ENCODE results near the gene NOTO. TPM values are rescaled to one million over a fixed set of nuclear protein-coding genes. Genes with fewer than 3 reads are reported as not detected.

NOTO gene
- polyA plus RNA-seq, 1 donor (not counting 4 experiments of a cell fraction or from before 2014, with no cell fraction given), result not detected

DNA sequence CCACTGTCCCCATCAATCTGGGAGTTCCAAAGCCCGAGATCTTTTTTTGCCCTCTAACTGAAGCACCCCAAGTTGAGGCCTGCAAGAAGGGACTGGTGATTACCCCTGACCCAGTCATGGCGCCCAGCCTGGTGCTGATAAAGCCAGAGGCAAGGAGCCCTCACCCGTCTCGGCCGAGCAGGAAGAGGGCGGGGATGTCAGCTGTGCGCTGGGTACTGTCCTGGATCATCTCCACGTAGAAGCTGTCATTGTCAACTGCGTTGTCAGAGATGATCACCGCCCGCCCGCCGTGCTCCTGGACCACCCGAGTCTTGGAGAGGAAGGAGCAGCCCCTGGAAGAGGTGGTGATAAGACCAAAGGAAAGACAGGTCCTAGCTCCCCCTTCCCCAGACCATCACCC lies 26.3 kb downstream of the NOTO start:
- Histone ChIP-seq H3K9me3 (ENCODE audit: control insufficient read depth, low read depth, low read length) (no peaks in the 10 kb centered on the region), H3K9me1 (ENCODE audit: control insufficient read depth, extremely low read depth, insufficient read depth, low read length) (no peaks in the 10 kb centered on the region), H3K27me3 (ENCODE audit: control insufficient read depth, extremely low read depth, insufficient read depth, low read length) (no peaks in the 10 kb centered on the region), H3K4me2 (ENCODE audit: control insufficient read depth, extremely low read depth, insufficient read depth, low read depth, low read length) (no peak overlapping the region), H2AFZ (ENCODE audit: control insufficient read depth, low read length) (no peak overlapping the region), H3K79me2 (ENCODE audit: control insufficient read depth, insufficient read depth, low read length) (no peaks in the 10 kb centered on the region), H3K4me1 (ENCODE audit: control insufficient read depth, extremely low read depth, insufficient read depth, low read length) (peaks cover 7% of the 10 kb centered on the region), H3K27ac (ENCODE audit: control insufficient read depth, insufficient read depth, low read length) (no peak overlapping the region), H3K4me3 (ENCODE audit: control insufficient read depth in 2 of 3, extremely low read depth in 1 of 3, insufficient read depth in 2 of 3, low read depth in 1 of 3, low read length in 3 of 3) (no peak overlapping the region), H4K20me1 (ENCODE audit: control insufficient read depth, extremely low read depth, insufficient read depth, low read length) (no peaks in the 10 kb centered on the region), H3K36me3 (ENCODE audit: control insufficient read depth in 2 of 2, extremely low read depth in 1 of 2, insufficient read depth in 2 of 2, low read length in 2 of 2) (peaks cover 7 to 8% of the 10 kb centered on the region in 2 experiments), H3K9ac (ENCODE audit: control insufficient read depth, extremely low read depth, insufficient read depth, low read length) (no peak overlapping the region)
- TF ChIP-seq, protein P1, sequence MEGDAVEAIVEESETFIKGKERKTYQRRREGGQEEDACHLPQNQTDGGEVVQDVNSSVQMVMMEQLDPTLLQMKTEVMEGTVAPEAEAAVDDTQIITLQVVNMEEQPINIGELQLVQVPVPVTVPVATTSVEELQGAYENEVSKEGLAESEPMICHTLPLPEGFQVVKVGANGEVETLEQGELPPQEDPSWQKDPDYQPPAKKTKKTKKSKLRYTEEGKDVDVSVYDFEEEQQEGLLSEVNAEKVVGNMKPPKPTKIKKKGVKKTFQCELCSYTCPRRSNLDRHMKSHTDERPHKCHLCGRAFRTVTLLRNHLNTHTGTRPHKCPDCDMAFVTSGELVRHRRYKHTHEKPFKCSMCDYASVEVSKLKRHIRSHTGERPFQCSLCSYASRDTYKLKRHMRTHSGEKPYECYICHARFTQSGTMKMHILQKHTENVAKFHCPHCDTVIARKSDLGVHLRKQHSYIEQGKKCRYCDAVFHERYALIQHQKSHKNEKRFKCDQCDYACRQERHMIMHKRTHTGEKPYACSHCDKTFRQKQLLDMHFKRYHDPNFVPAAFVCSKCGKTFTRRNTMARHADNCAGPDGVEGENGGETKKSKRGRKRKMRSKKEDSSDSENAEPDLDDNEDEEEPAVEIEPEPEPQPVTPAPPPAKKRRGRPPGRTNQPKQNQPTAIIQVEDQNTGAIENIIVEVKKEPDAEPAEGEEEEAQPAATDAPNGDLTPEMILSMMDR (optimal IDR thresholded peaks at IDR 0.05 in 1 of 3, IDR thresholded peaks at IDR 0.05 in 1 of 3, conservative IDR thresholded peaks at IDR 0.05 in 1 of 3; ENCODE audit: extremely low read depth in 1 of 3, insufficient read depth in 2 of 3, low read length in 3 of 3), result no peak
- TF ChIP-seq EZH2 (IDR thresholded peaks at IDR 0.05; ENCODE audit: low read length), result no peak
- dilution Hi-C loops (cut with MboI; ENCODE audit: extremely low pct_ligation_motif_present, low sequenced_read_pairs), result no loop called here
- FAIRE-seq (no peak), DNase-seq (ENCODE audit: low read depth, low spot score) (no peak)

DNA sequence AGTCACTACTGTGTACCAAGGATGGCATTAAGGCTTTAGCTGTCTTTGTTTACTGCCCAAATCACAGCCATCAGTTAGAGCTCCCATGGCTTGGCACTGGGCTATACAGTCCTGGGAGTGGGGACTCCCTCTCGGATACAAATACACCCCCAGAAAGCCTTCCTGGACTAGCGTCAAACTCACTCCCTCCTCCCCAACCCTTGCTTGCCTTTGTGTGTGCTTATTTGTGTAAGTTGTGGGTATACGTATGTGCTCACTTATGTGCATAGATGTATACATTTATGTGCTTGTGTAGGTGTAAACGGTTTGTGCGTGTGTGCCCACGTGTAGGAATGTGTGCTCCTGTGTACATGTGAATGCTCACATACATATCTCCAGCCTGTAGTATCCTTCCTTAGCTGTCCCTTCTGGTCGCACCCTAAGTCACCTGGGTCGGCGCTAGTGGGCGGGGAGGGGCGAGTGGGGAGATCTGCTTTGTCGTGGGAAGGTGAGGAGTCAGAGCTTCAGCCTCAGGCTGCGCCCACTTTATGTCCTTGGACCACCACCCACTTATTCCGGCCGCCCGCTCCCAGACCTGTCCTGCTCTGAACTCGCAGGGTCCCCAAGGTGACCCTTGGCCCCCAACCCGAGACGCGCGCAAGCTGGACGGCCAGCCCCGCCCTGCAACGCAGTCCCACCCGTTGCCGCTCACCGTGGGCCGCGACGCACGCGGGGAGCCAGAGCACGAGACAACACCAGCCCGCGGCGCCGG lies 30.2 kb downstream of the NOTO start:
- H3K9me1 ChIP-seq (ENCODE audit: control insufficient read depth, extremely low read depth, insufficient read depth, low read length), result no peaks in the 10 kb centered on the region
- peaks cover 3 to 9% of the 10 kb centered on the region in 2 experiments for H3K36me3 ChIP-seq (ENCODE audit: control insufficient read depth in 2 of 2, extremely low read depth in 1 of 2, insufficient read depth in 2 of 2, low read length in 2 of 2)
- DNase-seq (ENCODE audit: low read depth, low spot score), result no peak
- TF ChIP-seq EZH2 (IDR thresholded peaks at IDR 0.05; ENCODE audit: low read length), result no peak
- TF ChIP-seq, protein P1 (optimal IDR thresholded peaks at IDR 0.05 in 1 of 3, IDR thresholded peaks at IDR 0.05 in 1 of 3, conservative IDR thresholded peaks at IDR 0.05 in 1 of 3; ENCODE audit: extremely low read depth in 1 of 3, insufficient read depth in 2 of 3, low read length in 3 of 3), result no peak
- H3K4me1 ChIP-seq (ENCODE audit: control insufficient read depth, extremely low read depth, insufficient read depth, low read length), result peaks cover 23% of the 10 kb centered on the region
- peak overlapping the region; percentile 61 for H2AFZ ChIP-seq (ENCODE audit: control insufficient read depth, low read length)
- peak overlapping the region; percentile 64 for H3K9ac ChIP-seq (ENCODE audit: control insufficient read depth, extremely low read depth, insufficient read depth, low read length)
- peak overlapping the region; percentile 77 for H3K4me2 ChIP-seq (ENCODE audit: control insufficient read depth, extremely low read depth, insufficient read depth, low read depth, low read length)
- peaks cover 35% of the 10 kb centered on the region for H3K79me2 ChIP-seq (ENCODE audit: control insufficient read depth, insufficient read depth, low read length)
- H3K27me3 ChIP-seq (ENCODE audit: control insufficient read depth, extremely low read depth, insufficient read depth, low read length), result no peaks in the 10 kb centered on the region
- H3K27ac ChIP-seq (ENCODE audit: control insufficient read depth, insufficient read depth, low read length), result peak overlapping the region; percentile 10
- no peak for FAIRE-seq
- peaks cover 15% of the 10 kb centered on the region for H4K20me1 ChIP-seq (ENCODE audit: control insufficient read depth, extremely low read depth, insufficient read depth, low read length)
- dilution Hi-C loops (cut with MboI; ENCODE audit: extremely low pct_ligation_motif_present, low sequenced_read_pairs), result no loop called here
- H3K4me3 ChIP-seq (ENCODE audit: control insufficient read depth in 2 of 3, extremely low read depth in 1 of 3, insufficient read depth in 2 of 3, low read depth in 1 of 3, low read length in 3 of 3), result peak overlapping the region; percentile 63 to 72 (median 67)
- no peaks in the 10 kb centered on the region for H3K9me3 ChIP-seq (ENCODE audit: control insufficient read depth, low read depth, low read length)
